ENCODE data around the gene NFIA. TPM values are rescaled to one million over a fixed set of nuclear protein-coding genes. Genes with fewer than 3 reads are reported as not detected.
A peak's percentile ranks its signal among the peaks of the same experiment; 100 is the strongest.

The NFIA gene
- total and polyA plus RNA-seq, 10 of the 15 experiments (the other 5 are each of a cell fraction or from before 2014, with no cell fraction given) = 0.10 to 0.16 TPM; not detected in 8

DNA sequence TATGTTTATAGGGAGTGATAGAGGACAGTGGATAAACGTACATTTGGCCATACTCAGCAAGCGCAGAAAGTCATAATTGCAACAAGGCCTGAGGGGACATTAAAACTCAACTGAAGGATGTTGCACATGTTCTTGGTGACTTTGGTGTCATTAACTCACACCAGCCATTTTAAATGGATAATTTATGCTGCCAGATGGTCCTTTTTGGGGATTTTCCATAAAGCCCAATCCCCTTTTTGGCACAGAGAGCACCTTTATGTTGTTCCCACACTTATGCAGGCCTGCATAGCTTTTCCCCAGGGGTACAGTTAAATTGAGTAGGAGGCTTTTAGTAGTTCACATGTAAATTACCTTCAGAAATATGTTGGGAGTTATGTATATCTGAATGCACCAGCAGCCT lies 279.6 kb downstream of the NFIA start (continued):
- TF ChIP-seq, protein P1, sequence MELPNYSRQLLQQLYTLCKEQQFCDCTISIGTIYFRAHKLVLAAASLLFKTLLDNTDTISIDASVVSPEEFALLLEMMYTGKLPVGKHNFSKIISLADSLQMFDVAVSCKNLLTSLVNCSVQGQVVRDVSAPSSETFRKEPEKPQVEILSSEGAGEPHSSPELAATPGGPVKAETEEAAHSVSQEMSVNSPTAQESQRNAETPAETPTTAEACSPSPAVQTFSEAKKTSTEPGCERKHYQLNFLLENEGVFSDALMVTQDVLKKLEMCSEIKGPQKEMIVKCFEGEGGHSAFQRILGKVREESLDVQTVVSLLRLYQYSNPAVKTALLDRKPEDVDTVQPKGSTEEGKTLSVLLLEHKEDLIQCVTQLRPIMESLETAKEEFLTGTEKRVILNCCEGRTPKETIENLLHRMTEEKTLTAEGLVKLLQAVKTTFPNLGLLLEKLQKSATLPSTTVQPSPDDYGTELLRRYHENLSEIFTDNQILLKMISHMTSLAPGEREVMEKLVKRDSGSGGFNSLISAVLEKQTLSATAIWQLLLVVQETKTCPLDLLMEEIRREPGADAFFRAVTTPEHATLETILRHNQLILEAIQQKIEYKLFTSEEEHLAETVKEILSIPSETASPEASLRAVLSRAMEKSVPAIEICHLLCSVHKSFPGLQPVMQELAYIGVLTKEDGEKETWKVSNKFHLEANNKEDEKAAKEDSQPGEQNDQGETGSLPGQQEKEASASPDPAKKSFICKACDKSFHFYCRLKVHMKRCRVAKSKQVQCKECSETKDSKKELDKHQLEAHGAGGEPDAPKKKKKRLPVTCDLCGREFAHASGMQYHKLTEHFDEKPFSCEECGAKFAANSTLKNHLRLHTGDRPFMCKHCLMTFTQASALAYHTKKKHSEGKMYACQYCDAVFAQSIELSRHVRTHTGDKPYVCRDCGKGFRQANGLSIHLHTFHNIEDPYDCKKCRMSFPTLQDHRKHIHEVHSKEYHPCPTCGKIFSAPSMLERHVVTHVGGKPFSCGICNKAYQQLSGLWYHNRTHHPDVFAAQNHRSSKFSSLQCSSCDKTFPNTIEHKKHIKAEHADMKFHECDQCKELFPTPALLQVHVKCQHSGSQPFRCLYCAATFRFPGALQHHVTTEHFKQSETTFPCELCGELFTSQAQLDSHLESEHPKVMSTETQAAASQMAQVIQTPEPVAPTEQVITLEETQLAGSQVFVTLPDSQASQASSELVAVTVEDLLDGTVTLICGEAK (IDR thresholded peaks at IDR 0.05; ENCODE audit: borderline replicate concordance) = no peak
- TF ChIP-seq ZBED1 (IDR thresholded peaks at IDR 0.05; ENCODE audit: borderline replicate concordance) (no peak), RELA (IDR thresholded peaks at IDR 0.05; ENCODE audit: borderline replicate concordance, partially characterized antibody) (no peak)
- TF ChIP-seq, protein P2, sequence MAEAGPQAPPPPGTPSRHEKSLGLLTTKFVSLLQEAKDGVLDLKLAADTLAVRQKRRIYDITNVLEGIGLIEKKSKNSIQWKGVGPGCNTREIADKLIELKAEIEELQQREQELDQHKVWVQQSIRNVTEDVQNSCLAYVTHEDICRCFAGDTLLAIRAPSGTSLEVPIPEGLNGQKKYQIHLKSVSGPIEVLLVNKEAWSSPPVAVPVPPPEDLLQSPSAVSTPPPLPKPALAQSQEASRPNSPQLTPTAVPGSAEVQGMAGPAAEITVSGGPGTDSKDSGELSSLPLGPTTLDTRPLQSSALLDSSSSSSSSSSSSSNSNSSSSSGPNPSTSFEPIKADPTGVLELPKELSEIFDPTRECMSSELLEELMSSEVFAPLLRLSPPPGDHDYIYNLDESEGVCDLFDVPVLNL (IDR thresholded peaks at IDR 0.05; ENCODE audit: low read depth, low read length) = no peak

DNA sequence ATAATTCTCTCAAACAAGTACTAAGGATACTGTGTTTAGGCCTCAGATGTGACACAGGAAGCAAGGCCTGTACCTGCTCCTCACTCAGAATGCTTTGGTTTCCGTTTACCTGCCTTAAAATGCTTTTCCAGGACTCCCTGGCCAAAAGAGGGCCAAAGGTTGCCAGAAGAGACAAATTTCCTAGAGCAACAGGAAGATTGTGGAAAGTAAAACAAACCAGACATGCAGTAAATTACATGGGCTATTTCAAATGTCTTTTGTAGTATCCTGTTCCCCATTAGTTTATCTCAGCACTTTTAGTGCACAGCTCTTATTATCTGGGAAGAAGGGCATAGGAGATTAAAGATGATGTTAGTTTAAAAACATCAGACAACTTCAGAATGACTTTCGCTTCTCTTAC lies 280.0 kb downstream of the NFIA start:
- ATAC-seq (no peak), DNase-seq (ENCODE audit: low read depth, low spot score) (no peak), FAIRE-seq (peak; percentile 64)
- H3K36me3 ChIP-seq (ENCODE audit: control insufficient read depth in 2 of 2, insufficient read depth in 2 of 2, low read length in 1 of 2) = no peaks in the 10 kb centered on the region
- SMC1A ChIA-PET (ENCODE audit: uncharacterized antibody, unreplicated experiment) = no interaction called here
- H3K79me2 ChIP-seq (ENCODE audit: control insufficient read depth, insufficient read depth, low read length) = no peaks in the 10 kb centered on the region
- WGBS (ENCODE audit: insufficient coverage, insufficient replicate concordance, low lambda C conversion rate, missing lambda C conversion rate) = 32% methylated on average over 2 of the region's 2 CpGs
- H3K4me2 ChIP-seq (ENCODE audit: control insufficient read depth, insufficient read depth) = no peak overlapping the region
- H2AFZ ChIP-seq (ENCODE audit: control insufficient read depth, low read depth, low read length) = no peak overlapping the region
- no TSS peak for BruUV-seq (replicated peaks)
- no peak overlapping the region for H3K4me3 ChIP-seq
- H3K27me3 ChIP-seq (replicated peaks in 1 of 2; ENCODE audit: control insufficient read depth in 2 of 2, insufficient read depth in 2 of 2, low read length in 1 of 2) = no peaks in the 10 kb centered on the region; a peak in 2 of 4 replicates
- H3K9me3 ChIP-seq (replicated peaks; ENCODE audit: control insufficient read depth, insufficient read depth, low read length) = no peaks in the 10 kb centered on the region
- TF ChIP-seq YY1 (IDR thresholded peaks at IDR 0.05; ENCODE audit: low read depth, low read length) = no peak
- TF ChIP-seq, protein P3, sequence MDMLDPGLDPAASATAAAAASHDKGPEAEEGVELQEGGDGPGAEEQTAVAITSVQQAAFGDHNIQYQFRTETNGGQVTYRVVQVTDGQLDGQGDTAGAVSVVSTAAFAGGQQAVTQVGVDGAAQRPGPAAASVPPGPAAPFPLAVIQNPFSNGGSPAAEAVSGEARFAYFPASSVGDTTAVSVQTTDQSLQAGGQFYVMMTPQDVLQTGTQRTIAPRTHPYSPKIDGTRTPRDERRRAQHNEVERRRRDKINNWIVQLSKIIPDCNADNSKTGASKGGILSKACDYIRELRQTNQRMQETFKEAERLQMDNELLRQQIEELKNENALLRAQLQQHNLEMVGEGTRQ (IDR thresholded peaks at IDR 0.05; ENCODE audit: borderline replicate concordance, low read depth, low read length) = no peak
- no peak for TF ChIP-seq MXI1 (IDR thresholded peaks at IDR 0.05; ENCODE audit: low read depth, low read length)
- no peaks in the 10 kb centered on the region for H4K20me1 ChIP-seq (ENCODE audit: control insufficient read depth, insufficient read depth)
- RAD21 ChIA-PET (ENCODE audit: unreplicated experiment) = no interaction called here
- in situ Hi-C loops (cut with MboI) = no loop called here
- intact Hi-C loops (cut with micrococcal nuclease; ENCODE audit: unreplicated experiment) = no loop called here
- CTCF ChIA-PET = no interaction called here
- H3K4me1 ChIP-seq (ENCODE audit: control insufficient read depth, insufficient read depth, low read length) = no peaks in the 10 kb centered on the region
- no peak overlapping the region for H3K9ac ChIP-seq (ENCODE audit: control insufficient read depth, insufficient read depth, low read length)
- POLR2A ChIA-PET = no interaction called here
- H3K27ac ChIP-seq (ENCODE audit: control insufficient read depth, insufficient read depth) = no peak overlapping the region

Measured in GM12878 (cell line).